Testis (tissue), 5 donors: ENCODE measurements around the gene POR. TPM values are rescaled to one million over a fixed set of nuclear protein-coding genes. Genes with fewer than 3 reads are reported as not detected.
A peak's percentile ranks its signal among the peaks of the same experiment; 100 is the strongest.

Source experiments
- DNase-seq: peaks from one replicate; pipeline ENCODE4 v3.0.0-alpha.2; 2019
- H3K27ac ChIP-seq, 2 donors: fragments of 200-600 bp; sonication (generic); one replicate each; pipeline ENCODE4 v1.5.1; 2019
- H3K27me3 ChIP-seq: fragments of 200-600 bp; sonication (generic); one replicate; pipeline ENCODE4 v1.5.1; 2019
- H3K36me3 ChIP-seq: fragments of 200-600 bp; sonication (generic); one replicate; pipeline ENCODE4 v1.5.1; 2017; ENCODE audit warnings: low read depth; ENCODE audit errors: missing control alignments
- H3K4me1 ChIP-seq: fragments of 200-600 bp; sonication (generic); one replicate; pipeline ENCODE4 v1.5.1; 2019
- H3K4me3 ChIP-seq, 2 donors: fragments of 200-600 bp; sonication (generic); one replicate each; pipeline ENCODE4 v1.5.1; 2017 to 2019
- H3K9me3 ChIP-seq: fragments of 200-600 bp; sonication (generic); one replicate; pipeline ENCODE4 v1.5.1; 2017
- POLR2A ChIP-seq: fragments of 450-650 bp; IDR thresholded peaks from one replicate; pipeline ENCODE4 v1.6.1; 2017; ENCODE audit warnings: antibody characterized with exemption, mild to moderate bottlenecking, moderate library complexity
- WGBS, 2 donors: methylation state at CpG; one replicate each; pipeline ENCODE4 v1.1.5; 2018; 5-methylcytosine and 5-hydroxymethylcytosine counted together
- intact Hi-C: fragments of 100-400 bp; cut with DNase I; formaldehyde crosslinking; loops from one replicate; pipeline ENCODE4 v1.15.1; 2023; ENCODE audit warnings: low total_unique reads
- long read RNA-seq, 2 donors: transcript quantifications; one replicate each; lab custom pipeline, GENCODE V29; 2026
- polyA plus RNA-seq: library from polyadenylated mRNA; stranded (reverse); fragments of 350-450 nt; fragmentation: Illumina TruSeq; extraction: RNeasy Lipid Tissue Mini Kit (QIAGEN cat#74804); gene quantifications from one replicate; pipeline ENCODE4 v1.2.3, GENCODE V29; 2014; ENCODE audit warnings: low read depth, low replicate concordance; ENCODE audit not compliant: insufficient read depth
- total RNA-seq, 2 donors: library from RNA; depleted of rRNA; stranded (reverse); fragments of >200 nt; gene quantifications; one replicate each; pipeline ENCODE4 v1.2.3, GENCODE V29; 2016
- TF ChIP-seq, protein P1 (sequence below), 3 experiments: fragments of 450-650 bp in 2 of 3; fragments of 200-600 bp in 1 of 3; sonication (generic) in 1 of 3; IDR thresholded peaks; one replicate each; pipeline ENCODE4 v1.5.1; 2016 to 2019; ENCODE audit warnings: antibody characterized with exemption in 3 of 3, mild to moderate bottlenecking in 2 of 3, moderate library complexity in 1 of 3

POR gene
- 100 to 1,000 TPM; 122 to 169 TPM for total RNA-seq
- 98.5 TPM for polyA plus RNA-seq
- long read RNA-seq, donor 1, transcript POR-218 (16 exons, 2,522 nt) = major isoform, 9 of 16 reads
- long read RNA-seq, donor 1, partial matches to known transcripts = 6 of 16 reads
- long read RNA-seq, donor 1, other reads (novel, unspliced or antisense) = 0 of 16 reads
- long read RNA-seq, donor 2, transcript POR-222 (4 exons, 1,028 nt) = minor isoform, 5 of 43 reads
- long read RNA-seq, donor 2, transcript POR-218 (16 exons, 2,522 nt) = major isoform, 14 of 43 reads
- long read RNA-seq, donor 2, partial matches to known transcripts = 5 of 43 reads
- long read RNA-seq, donor 2, other reads (novel, unspliced or antisense) = 17 of 43 reads

- TF ChIP-seq, protein P1, sequence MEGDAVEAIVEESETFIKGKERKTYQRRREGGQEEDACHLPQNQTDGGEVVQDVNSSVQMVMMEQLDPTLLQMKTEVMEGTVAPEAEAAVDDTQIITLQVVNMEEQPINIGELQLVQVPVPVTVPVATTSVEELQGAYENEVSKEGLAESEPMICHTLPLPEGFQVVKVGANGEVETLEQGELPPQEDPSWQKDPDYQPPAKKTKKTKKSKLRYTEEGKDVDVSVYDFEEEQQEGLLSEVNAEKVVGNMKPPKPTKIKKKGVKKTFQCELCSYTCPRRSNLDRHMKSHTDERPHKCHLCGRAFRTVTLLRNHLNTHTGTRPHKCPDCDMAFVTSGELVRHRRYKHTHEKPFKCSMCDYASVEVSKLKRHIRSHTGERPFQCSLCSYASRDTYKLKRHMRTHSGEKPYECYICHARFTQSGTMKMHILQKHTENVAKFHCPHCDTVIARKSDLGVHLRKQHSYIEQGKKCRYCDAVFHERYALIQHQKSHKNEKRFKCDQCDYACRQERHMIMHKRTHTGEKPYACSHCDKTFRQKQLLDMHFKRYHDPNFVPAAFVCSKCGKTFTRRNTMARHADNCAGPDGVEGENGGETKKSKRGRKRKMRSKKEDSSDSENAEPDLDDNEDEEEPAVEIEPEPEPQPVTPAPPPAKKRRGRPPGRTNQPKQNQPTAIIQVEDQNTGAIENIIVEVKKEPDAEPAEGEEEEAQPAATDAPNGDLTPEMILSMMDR (IDR thresholded peaks at IDR 0.05) = peak; percentile 23 to 31 (median 25)
- peak; percentile 78 for TF ChIP-seq POLR2A
- 0% methylated on average over 12 to 42 of the region's 82 CpGs for WGBS, 2 donors
- Histone ChIP-seq H3K9me3 (no peaks in the 10 kb centered on the region), H3K27ac (peak within 1 kb of the TSS; percentile 78 to 90), H3K27me3 (no peaks in the 10 kb centered on the region), H3K4me3 (peak within 1 kb of the TSS; percentile 89 to 91), H3K36me3 (no peaks in the 10 kb centered on the region), H3K4me1 (peaks cover 31% of the 10 kb centered on the region)
- intact Hi-C loops = no loop called here
- DNase-seq = peak; percentile 96
These were observed at the start of gene POR for GRCh38 chr7:75914655-75915415. Gene POR, plus strand, starts transcription at chr7:75915155. Its CDS starts 38,847 bp downstream, at chr7:75954002.

- no peak overlapping the region for H3K4me3 ChIP-seq
- TF ChIP-seq, protein P1 (IDR thresholded peaks at IDR 0.05) = no peak
- TF ChIP-seq POLR2A = no peak
- no peak for DNase-seq
- H3K4me1 ChIP-seq = peaks cover 5% of the 10 kb centered on the region
- intact Hi-C loops = loop anchor here (10.0 kb wide), 1 partner anchor 159 kb away; no protein-coding TSS in a partner anchor
- no peak overlapping the region for H3K27ac ChIP-seq
- H3K36me3 ChIP-seq = no peaks in the 10 kb centered on the region
- H3K9me3 ChIP-seq = no peaks in the 10 kb centered on the region
- 52 to 61% methylated on average over 5 of the region's 5 CpGs for WGBS, 2 donors
- no peaks in the 10 kb centered on the region for H3K27me3 ChIP-seq
These were observed 48.9 kb upstream of the POR start for GRCh38 chr7:75866114-75866488.

DNA sequence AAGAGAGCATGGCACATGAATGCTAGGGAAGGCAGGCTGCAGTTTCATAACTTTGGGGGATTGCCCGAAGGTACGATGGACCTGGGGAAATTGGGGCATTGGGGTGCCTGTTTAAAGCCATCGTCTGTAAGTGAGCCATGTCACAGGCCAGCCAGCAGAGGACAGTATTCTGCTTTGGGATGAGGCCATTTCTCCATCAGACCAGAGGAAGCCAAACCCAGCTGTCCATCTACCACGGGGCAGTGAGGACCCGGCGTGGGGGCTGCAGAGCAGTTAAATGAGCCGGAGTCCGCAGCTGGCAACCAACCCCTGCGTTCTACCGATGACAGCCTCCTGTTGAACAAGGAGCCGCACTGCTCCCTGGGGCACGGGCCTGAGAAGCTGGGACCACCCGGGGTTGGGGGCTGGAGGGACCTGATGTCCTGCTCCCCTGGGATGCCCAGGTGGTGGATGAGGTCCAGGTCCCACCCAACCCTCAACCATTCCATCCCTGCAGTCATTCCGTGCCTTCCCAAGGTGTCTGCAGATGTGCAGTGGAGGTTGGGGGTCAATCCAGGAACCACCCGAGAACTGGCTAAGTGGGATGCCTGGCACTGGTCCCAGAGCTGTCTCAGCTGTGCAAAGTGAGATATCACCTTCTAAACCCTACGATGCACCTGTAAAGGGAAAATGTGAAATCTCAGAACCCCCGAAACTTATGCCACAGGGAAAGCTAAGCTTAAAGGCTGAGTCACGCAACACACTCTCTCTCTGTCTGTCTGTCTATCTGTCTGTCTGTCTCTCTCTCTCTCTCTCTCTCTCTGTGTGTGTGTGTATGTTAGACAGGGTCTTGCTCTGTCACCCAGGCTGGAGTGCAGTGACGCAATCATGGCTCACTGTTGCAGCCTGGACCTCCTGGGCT lies 48.2 kb upstream of the POR start:
- peaks cover 5% of the 10 kb centered on the region for H3K4me1 ChIP-seq
- 44 to 45% methylated on average over 14 to 17 of the region's 19 CpGs for WGBS, 2 donors
- H3K4me3 ChIP-seq = no peak overlapping the region
- DNase-seq = peak; percentile 69
- intact Hi-C loops = loop anchor here (10.0 kb wide), 1 partner anchor 158 kb away; no protein-coding TSS in a partner anchor
- no peak overlapping the region for H3K27ac ChIP-seq
- no peaks in the 10 kb centered on the region for H3K36me3 ChIP-seq
- no peak for TF ChIP-seq POLR2A
- TF ChIP-seq, protein P1 (IDR thresholded peaks at IDR 0.05) = peak; percentile 58 to 86 (median 83)
- H3K9me3 ChIP-seq = no peaks in the 10 kb centered on the region
- no peaks in the 10 kb centered on the region for H3K27me3 ChIP-seq

GRCh38 chr7:75867390-75867717 lies 47.6 kb upstream of the POR start:
- H3K4me1 ChIP-seq = peaks cover 7% of the 10 kb centered on the region
- no peaks in the 10 kb centered on the region for H3K9me3 ChIP-seq
- no peak overlapping the region for H3K4me3 ChIP-seq
- TF ChIP-seq POLR2A = no peak
- TF ChIP-seq, protein P1 (IDR thresholded peaks at IDR 0.05) = no peak
- no peaks in the 10 kb centered on the region for H3K36me3 ChIP-seq
- no peak overlapping the region for H3K27ac ChIP-seq
- WGBS, 2 donors = 91 to 92% methylated on average over 4 of the region's 4 CpGs
- H3K27me3 ChIP-seq = no peaks in the 10 kb centered on the region
- intact Hi-C loops = loop anchor here (10.0 kb wide), 1 partner anchor 157 kb away; no protein-coding TSS in a partner anchor
- no peak for DNase-seq
